WTC11 (cell line): ENCODE results near the gene REC8. TPM values are rescaled to one million over a fixed set of nuclear protein-coding genes. Genes with fewer than 3 reads are reported as not detected.

ENCODE experiments used
- ATAC-seq: fragments of 200-7000 bp; cut with Tn5 transposase; 2 replicates; pipeline ENCODE4 v1.10.0; 2021; ENCODE audit warnings: mild to moderate bottlenecking, moderate library complexity
- CTCF ChIA-PET: fragments of 300-600 bp; sonication (Branson Sonifier 250); formaldehyde crosslinking; loops from one replicate; lab custom pipeline; 2021; ENCODE audit warnings: antibody characterized with exemption; lab: Charles Lee
- POLR2A ChIA-PET: fragments of 350-600 bp; sonication (Branson Sonifier 250); formaldehyde crosslinking; loops from one replicate; lab custom pipeline; 2021; ENCODE audit warnings: antibody characterized with exemption; lab: Charles Lee
- DNase-seq: peaks from one replicate; pipeline ENCODE4 v3.0.0; 2021; ENCODE audit warnings: low spot score
- H3K27ac Mint-ChIP-seq: 2 replicates; pipeline ENCODE4 v1.8.0; 2021; ENCODE audit warnings: mixed read lengths
- H3K27me3 Mint-ChIP-seq: 2 replicates; pipeline ENCODE4 v1.8.0; 2021; ENCODE audit warnings: low read depth, mild to moderate bottlenecking, moderate library complexity, mixed read lengths
- H3K36me3 Mint-ChIP-seq: 2 replicates; pipeline ENCODE4 v1.8.0; 2021; ENCODE audit warnings: mixed read lengths
- H3K4me1 Mint-ChIP-seq: 2 replicates; pipeline ENCODE4 v1.8.0; 2022; ENCODE audit warnings: mixed read lengths
- H3K4me3 Mint-ChIP-seq: 2 replicates; pipeline ENCODE4 v1.8.0; 2021; ENCODE audit warnings: mild to moderate bottlenecking, moderate library complexity, mixed read lengths
- H3K9me3 Mint-ChIP-seq: 2 replicates; pipeline ENCODE4 v1.8.0; 2021; ENCODE audit warnings: mixed read lengths
- CREB1 ChIP-seq: sonication (generic); formaldehyde crosslinking; IDR thresholded peaks from 2 replicates; pipeline ENCODE4 v1.8.0; 2023; ENCODE audit warnings: mild to moderate bottlenecking, missing genetic modification reagents
- CTCF ChIP-seq: fragments of 200-600 bp; IDR thresholded peaks from 2 replicates; pipeline ENCODE4 v1.8.0; 2022; ENCODE audit warnings: antibody characterized with exemption
- E2F5 ChIP-seq: sonication (generic); formaldehyde crosslinking; IDR thresholded peaks from 2 replicates; pipeline ENCODE4 v1.8.1; 2022; ENCODE audit warnings: mild to moderate bottlenecking, moderate library complexity, missing genetic modification reagents
- ERG ChIP-seq: fragments of 250-450 bp; sonication (Bioruptor Pico); IDR thresholded peaks from 2 replicates; pipeline ENCODE4 v1.8.0; 2021; ENCODE audit warnings: mild to moderate bottlenecking
- FOXP1 ChIP-seq: sonication (generic); formaldehyde crosslinking; IDR thresholded peaks from 2 replicates; pipeline ENCODE4 v1.8.0; 2022; ENCODE audit warnings: missing genetic modification reagents, mild to moderate bottlenecking, moderate library complexity, borderline replicate concordance
- FOXP4 ChIP-seq: sonication (generic); formaldehyde crosslinking; IDR thresholded peaks from 2 replicates; pipeline ENCODE4 v1.8.0; 2022; ENCODE audit warnings: mild to moderate bottlenecking, missing genetic modification reagents
- GRHL2 ChIP-seq: fragments of 250-450 bp; sonication (Bioruptor Pico); IDR thresholded peaks from 2 replicates; pipeline ENCODE4 v1.8.0; 2022; ENCODE audit warnings: mild to moderate bottlenecking, moderate library complexity; ENCODE audit not compliant: insufficient replicate concordance, severe bottlenecking
- GTF2I ChIP-seq: fragments of 250-450 bp; sonication (Bioruptor Pico); conservative IDR thresholded peaks from 2 replicates; pipeline ENCODE4 v1.4.0; 2021; ENCODE audit warnings: mild to moderate bottlenecking
- IRF2 ChIP-seq: sonication (generic); formaldehyde crosslinking; IDR thresholded peaks from 2 replicates; pipeline ENCODE4 v1.8.0; 2022; ENCODE audit warnings: low read depth, missing genetic modification reagents, borderline replicate concordance
- NFATC4 ChIP-seq: fragments of 250-450 bp; sonication (Bioruptor Pico); IDR thresholded peaks from 2 replicates; pipeline ENCODE4 v1.9.0; 2021; ENCODE audit warnings: mild to moderate bottlenecking
- NFE2L1 ChIP-seq: sonication (generic); formaldehyde crosslinking; IDR thresholded peaks from 2 replicates; pipeline ENCODE4 v1.8.1; 2023; ENCODE audit warnings: missing genetic modification reagents
- NFYB ChIP-seq: sonication (generic); formaldehyde crosslinking; conservative IDR thresholded peaks from 2 replicates; pipeline ENCODE4 v1.8.0; 2022; ENCODE audit warnings: low read depth, missing genetic modification reagents
- NR2C2 ChIP-seq: sonication (generic); formaldehyde crosslinking; IDR thresholded peaks from 2 replicates; pipeline ENCODE4 v1.8.0; 2022; ENCODE audit warnings: mild to moderate bottlenecking, missing genetic modification reagents
- RELA ChIP-seq: sonication (generic); formaldehyde crosslinking; IDR thresholded peaks from 2 replicates; pipeline ENCODE4 v1.8.1; 2022; ENCODE audit warnings: missing genetic modification reagents, mild to moderate bottlenecking, borderline replicate concordance
- SMAD3 ChIP-seq: sonication (generic); formaldehyde crosslinking; IDR thresholded peaks from 2 replicates; pipeline ENCODE4 v1.8.0; 2022; ENCODE audit warnings: missing genetic modification reagents, mild to moderate bottlenecking, borderline replicate concordance
- SP1 ChIP-seq: sonication (generic); formaldehyde crosslinking; conservative IDR thresholded peaks from 2 replicates; pipeline ENCODE4 v1.8.1; 2022; ENCODE audit warnings: missing genetic modification reagents
- ZBTB21 ChIP-seq: sonication (generic); formaldehyde crosslinking; IDR thresholded peaks from 2 replicates; pipeline ENCODE4 v1.8.1; 2023; ENCODE audit warnings: mild to moderate bottlenecking, missing genetic modification reagents, borderline replicate concordance
- ZBTB43 ChIP-seq: sonication (generic); formaldehyde crosslinking; IDR thresholded peaks from 2 replicates; pipeline ENCODE4 v1.8.1; 2023; ENCODE audit warnings: mild to moderate bottlenecking, missing genetic modification reagents
- ZNF281 ChIP-seq: sonication (generic); formaldehyde crosslinking; IDR thresholded peaks from 2 replicates; pipeline ENCODE4 v1.8.0; 2023; ENCODE audit warnings: mild to moderate bottlenecking, missing genetic modification reagents
- ZNF396 ChIP-seq: fragments of 250-450 bp; sonication (Bioruptor Pico); IDR thresholded peaks from 2 replicates; pipeline ENCODE4 v1.8.0; 2021; ENCODE audit warnings: mild to moderate bottlenecking, moderate library complexity, borderline replicate concordance
- ZNF416 ChIP-seq: fragments of 250-450 bp; sonication (Bioruptor Pico); IDR thresholded peaks from 2 replicates; pipeline ENCODE4 v1.9.0; 2021; ENCODE audit warnings: mild to moderate bottlenecking, inconsistent platforms
- ZSCAN18 ChIP-seq: fragments of 250-450 bp; sonication (Bioruptor Pico); IDR thresholded peaks from 2 replicates; pipeline ENCODE4 v2.1.2; 2022; ENCODE audit warnings: mild to moderate bottlenecking, moderate library complexity
- total RNA-seq: library from RNA; stranded (reverse); gene quantifications from 3 replicates; pipeline ENCODE4 v1.2.3, GENCODE V29; 2021

REC8 gene
- total RNA-seq, 1 experiment from 2014 or later = 32.2 TPM

GRCh38 chr14:24207625-24208024 is 35.7 kb downstream of the REC8 start:
- ATAC-seq = no peak
- CTCF ChIA-PET = interaction anchor here (0.5 to 1.1 kb wide), 2 partner anchors 12 to 21 kb away, joined by 3 to 4 read pairs; partner anchors contain the start of gene TM9SF1
- POLR2A ChIA-PET = no interaction called here
- H3K4me3 Mint-ChIP-seq = no peak overlapping the region
- H3K4me1 Mint-ChIP-seq = peaks cover 7% of the 10 kb centered on the region
- H3K36me3 Mint-ChIP-seq = peaks cover 75% of the 10 kb centered on the region
- H3K9me3 Mint-ChIP-seq = peaks cover 6% of the 10 kb centered on the region
- no peak for DNase-seq
- TF ChIP-seq FOXP4 (CRISPR knock-in tag) (no peak), RELA (CRISPR knock-in tag) (no peak), NFE2L1 (no peak), GTF2I (CRISPR knock-in tag) (no peak), IRF2 (CRISPR knock-in tag) (no peak), E2F5 (CRISPR knock-in tag) (no peak), ZNF416 (CRISPR knock-in tag) (no peak), ZNF281 (no peak), NFYB (no peak), CTCF (no peak), NR2C2 (CRISPR knock-in tag) (no peak), SMAD3 (CRISPR knock-in tag) (no peak), CREB1 (CRISPR knock-in tag) (no peak), NFATC4 (CRISPR knock-in tag) (no peak)
- no peaks in the 10 kb centered on the region for H3K27me3 Mint-ChIP-seq
- no peak overlapping the region for H3K27ac Mint-ChIP-seq

GRCh38 chr14:24211311-24211710 is 39.4 kb downstream of the REC8 start:
- Mint-ChIP-seq H3K9me3 (no peaks in the 10 kb centered on the region), H3K4me3 (peak overlapping the region; percentile 96; the same call in 1 of the 2 replicates), H3K27me3 (no peaks in the 10 kb centered on the region; the same call in 1 of the 2 replicates), H3K27ac (peak overlapping the region; percentile 60), H3K4me1 (peaks cover 22% of the 10 kb centered on the region), H3K36me3 (peaks cover 45% of the 10 kb centered on the region)
- no peak for DNase-seq
- POLR2A ChIA-PET = interaction anchor here (1.6 kb wide), 1 partner anchor 16 kb away, joined by 4 read pairs; the partner anchor contains the start of gene TM9SF1
- no peak for ATAC-seq
- CTCF ChIA-PET = no interaction called here
- TF ChIP-seq SP1 (CRISPR knock-in tag) (no peak), ZSCAN18 (no peak), FOXP1 (CRISPR knock-in tag) (no peak), NFYB (no peak), ERG (CRISPR knock-in tag) (no peak), ZBTB21 (CRISPR knock-in tag) (no peak), ZNF396 (CRISPR knock-in tag) (no peak), GRHL2 (CRISPR knock-in tag) (no peak), ZBTB43 (CRISPR knock-in tag) (no peak)
